ENCODE results near the gene RABL6. TPM values are rescaled to one million over a fixed set of nuclear protein-coding genes. Genes with fewer than 3 reads are reported as not detected.
A peak's percentile ranks its signal among the peaks of the same experiment; 100 is the strongest.

Gene RABL6
- total RNA-seq, 4 donors from 2014 or later = 54.9 to 70.7 (median 61.5) TPM

DNA sequence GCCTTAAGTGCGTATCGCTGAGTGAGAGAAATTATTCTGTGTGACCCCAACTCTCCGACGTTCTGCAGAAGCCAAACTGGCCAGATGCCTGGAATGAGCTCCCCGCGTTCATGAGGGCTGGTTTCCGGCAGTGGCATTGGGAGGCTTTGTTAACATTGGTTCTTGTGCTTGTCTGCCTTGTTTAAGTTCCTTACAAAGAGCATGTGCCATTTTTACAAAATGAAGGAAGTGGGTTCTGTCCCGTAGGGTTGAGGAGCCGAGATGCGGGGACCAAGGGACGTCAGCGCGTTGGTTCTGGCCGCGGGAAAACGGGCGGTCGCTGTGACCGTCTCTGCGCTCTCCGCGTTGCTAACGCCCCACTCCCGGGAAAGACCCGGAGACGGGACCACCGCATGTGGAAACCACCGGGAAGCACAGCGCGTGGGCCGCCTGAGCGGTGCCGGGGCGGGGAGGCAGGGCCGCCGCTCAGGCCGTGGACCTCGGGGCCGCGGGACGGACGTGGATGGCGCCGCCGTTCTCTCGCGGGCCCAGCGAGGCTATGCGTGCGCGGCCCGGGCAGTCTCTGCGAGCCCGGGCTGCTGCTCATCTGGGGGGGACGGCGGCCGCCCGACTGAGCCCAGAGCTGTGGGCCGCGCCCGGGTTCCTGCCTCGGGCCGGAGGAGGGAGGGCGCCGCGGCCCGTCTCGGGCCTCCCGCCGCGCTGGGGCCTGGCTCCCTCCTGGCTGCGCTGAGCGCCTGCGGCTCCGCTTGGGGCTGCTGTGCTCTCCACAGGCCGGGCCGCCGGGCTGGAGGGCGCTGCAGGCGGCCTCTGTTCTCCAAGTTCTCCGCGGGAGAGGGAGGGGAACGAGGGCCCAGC lies 13.4 kb downstream of the RABL6 start:
- TF ChIP-seq, protein P1, sequence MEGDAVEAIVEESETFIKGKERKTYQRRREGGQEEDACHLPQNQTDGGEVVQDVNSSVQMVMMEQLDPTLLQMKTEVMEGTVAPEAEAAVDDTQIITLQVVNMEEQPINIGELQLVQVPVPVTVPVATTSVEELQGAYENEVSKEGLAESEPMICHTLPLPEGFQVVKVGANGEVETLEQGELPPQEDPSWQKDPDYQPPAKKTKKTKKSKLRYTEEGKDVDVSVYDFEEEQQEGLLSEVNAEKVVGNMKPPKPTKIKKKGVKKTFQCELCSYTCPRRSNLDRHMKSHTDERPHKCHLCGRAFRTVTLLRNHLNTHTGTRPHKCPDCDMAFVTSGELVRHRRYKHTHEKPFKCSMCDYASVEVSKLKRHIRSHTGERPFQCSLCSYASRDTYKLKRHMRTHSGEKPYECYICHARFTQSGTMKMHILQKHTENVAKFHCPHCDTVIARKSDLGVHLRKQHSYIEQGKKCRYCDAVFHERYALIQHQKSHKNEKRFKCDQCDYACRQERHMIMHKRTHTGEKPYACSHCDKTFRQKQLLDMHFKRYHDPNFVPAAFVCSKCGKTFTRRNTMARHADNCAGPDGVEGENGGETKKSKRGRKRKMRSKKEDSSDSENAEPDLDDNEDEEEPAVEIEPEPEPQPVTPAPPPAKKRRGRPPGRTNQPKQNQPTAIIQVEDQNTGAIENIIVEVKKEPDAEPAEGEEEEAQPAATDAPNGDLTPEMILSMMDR (IDR thresholded peaks at IDR 0.05) = no peak
- TF ChIP-seq POLR2A (IDR thresholded peaks at IDR 0.05) = no peak
- intact Hi-C loops (cut with DNase I) = no loop called here
- no peaks in the 10 kb centered on the region for H3K27me3 ChIP-seq
- H3K4me1 ChIP-seq = peaks cover 0 to 16% (median 3%) of the 10 kb centered on the region in 3 donors
- H3K36me3 ChIP-seq = peaks cover 0 to 39% (median 17%) of the 10 kb centered on the region in 3 donors
- no peaks in the 10 kb centered on the region for H3K9me3 ChIP-seq
- H3K4me3 ChIP-seq = peak overlapping the region in 3 of 4 donors; percentile 12 to 59 (median 37)
- H3K27ac ChIP-seq = peak overlapping the region in 1 of 4 donors; percentile 17
- 54 to 82% methylated on average over 7 to 44 of the region's 83 CpGs for WGBS, 2 donors
- no peak for DNase-seq

DNA sequence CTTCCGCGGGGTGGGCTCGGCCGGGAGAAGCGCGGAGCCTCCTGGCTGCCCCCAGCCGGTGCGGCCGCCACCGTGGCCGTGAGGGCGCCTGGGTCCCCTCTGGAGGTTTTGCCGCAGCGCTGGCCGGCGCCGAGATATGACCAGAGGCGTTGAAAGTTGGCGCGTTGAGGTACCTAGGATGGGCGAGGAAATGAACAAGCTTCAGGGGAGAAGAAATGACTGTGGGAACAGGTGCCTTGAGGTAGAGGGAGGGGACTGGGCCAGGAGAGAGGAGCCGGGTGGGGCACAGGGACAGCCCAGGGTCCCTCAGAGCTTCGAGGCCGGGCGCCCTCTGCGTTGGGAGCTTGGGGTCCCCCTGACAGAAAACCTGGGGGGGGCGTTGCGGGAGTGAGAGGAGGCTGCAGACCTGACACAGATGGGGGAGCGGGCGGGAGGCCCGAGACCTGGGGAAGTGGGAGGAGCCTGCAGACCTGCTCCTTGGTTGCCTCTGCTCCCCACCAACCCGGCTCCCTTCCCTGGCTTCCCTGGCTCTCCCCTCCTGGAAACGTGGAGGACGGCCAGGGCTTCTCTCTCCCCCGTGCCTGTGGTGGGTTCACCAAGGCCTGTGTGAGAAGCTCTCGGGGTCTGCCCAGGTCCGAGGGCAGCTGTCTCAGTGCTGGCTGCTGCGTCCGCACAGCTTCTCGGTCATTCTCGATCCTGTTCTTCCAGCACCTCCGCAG lies 14.2 kb downstream of the RABL6 start:
- no peak for TF ChIP-seq POLR2A (IDR thresholded peaks at IDR 0.05)
- TF ChIP-seq, protein P1 (IDR thresholded peaks at IDR 0.05) = no peak
- peak overlapping the region in 3 of 4 donors; percentile 12 to 59 (median 37) for H3K4me3 ChIP-seq
- intact Hi-C loops (cut with DNase I) = no loop called here
- peaks cover 0 to 16% (median 3%) of the 10 kb centered on the region in 3 donors for H3K4me1 ChIP-seq
- no peaks in the 10 kb centered on the region for H3K27me3 ChIP-seq
- no peak for DNase-seq
- no peak overlapping the region for H3K27ac ChIP-seq
- H3K36me3 ChIP-seq = peaks cover 7 to 47% (median 20%) of the 10 kb centered on the region in 3 donors
- WGBS, 2 donors = 86 to 91% methylated on average over 9 to 16 of the region's 42 CpGs
- H3K9me3 ChIP-seq = no peaks in the 10 kb centered on the region

DNA sequence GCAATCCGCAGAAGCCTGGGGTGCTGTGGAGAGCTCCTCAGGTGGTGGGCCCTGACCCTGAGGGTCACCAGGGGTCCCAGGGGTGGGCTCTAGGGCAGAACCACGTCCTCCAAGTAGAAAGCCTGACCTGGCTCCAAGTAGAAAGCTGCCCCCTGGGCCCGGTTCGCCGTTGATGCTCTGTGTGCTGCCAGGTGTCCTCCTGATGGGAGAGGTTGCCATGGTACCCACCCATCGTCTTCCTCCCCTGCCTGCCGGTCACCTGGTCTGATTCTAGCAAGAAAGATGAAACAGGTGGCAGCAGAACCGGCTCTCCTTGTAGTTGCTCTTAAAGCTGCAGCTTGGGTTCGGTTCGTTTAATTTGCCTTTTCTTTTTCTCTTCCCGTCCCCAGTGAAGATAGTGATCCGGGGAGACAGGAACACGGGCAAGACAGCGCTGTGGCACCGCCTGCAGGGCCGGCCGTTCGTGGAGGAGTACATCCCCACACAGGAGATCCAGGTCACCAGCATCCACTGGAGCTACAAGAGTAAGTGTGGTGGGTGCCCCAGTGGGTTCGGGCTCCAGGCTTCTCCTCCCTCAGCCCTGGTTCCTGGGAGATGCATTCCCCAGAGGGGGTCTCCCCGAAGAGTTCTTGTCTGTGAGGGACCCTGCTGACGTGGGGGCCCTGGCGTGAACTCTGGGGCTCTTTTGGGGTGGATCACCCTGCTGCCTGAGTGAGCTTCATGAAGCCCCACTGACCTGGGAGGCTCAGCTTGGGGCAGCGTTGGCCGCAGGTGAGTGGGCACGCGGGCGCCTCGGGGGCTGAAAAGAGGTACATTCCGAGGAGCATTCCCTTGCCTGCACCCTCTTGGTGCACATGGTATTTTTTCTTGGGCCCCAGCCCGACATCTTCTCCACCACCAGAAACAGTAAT lies 15.6 kb downstream of the RABL6 start:
- no peaks in the 10 kb centered on the region for H3K9me3 ChIP-seq
- intact Hi-C loops (cut with DNase I) = no loop called here
- H3K4me3 ChIP-seq = no peak overlapping the region
- peaks cover 10 to 53% (median 24%) of the 10 kb centered on the region in 3 donors for H3K36me3 ChIP-seq
- no peak for TF ChIP-seq POLR2A (IDR thresholded peaks at IDR 0.05)
- TF ChIP-seq, protein P1 (IDR thresholded peaks at IDR 0.05) = no peak
- H3K27ac ChIP-seq = no peak overlapping the region
- no peaks in the 10 kb centered on the region for H3K27me3 ChIP-seq
- peaks cover 0 to 16% (median 3%) of the 10 kb centered on the region in 3 donors for H3K4me1 ChIP-seq
- 81 to 87% methylated on average over 10 to 11 of the region's 30 CpGs for WGBS, 2 donors
- no peak for DNase-seq

DNA sequence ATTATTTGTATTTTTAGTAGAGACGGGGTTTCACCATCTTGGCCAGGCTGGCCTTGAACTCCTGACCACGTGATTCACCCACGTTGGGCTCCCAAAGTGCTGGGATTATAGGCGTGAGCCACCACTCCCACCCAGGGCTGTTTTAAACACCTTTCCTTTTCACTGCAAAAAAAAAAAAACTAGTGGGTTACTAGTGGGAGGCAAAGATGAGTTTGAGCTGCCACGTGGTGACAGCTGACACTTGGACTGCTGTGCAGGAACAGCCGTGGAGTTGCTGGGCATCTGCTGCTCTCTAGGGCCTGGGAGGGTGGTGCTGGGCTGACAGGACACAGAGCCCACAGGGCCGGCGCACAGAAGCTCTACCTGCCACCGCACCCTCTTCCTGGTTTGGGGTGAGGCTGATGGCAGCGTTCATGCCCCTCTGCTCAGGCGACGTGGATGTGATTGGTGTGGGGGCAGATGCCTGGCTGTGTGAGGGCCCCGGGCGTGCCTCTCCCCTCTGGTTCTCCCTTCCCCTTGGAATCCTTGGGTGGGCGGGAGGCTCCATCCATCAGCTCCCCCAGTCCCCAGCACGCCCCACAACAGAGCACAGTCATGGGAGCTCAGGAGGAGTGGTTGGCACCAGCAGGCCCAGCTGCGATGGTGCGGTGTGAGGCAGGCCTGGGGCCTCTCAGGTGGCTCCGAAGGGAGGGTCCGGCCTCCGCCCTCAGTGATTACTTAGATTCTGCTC lies 16.9 kb downstream of the RABL6 start:
- no peaks in the 10 kb centered on the region for H3K9me3 ChIP-seq
- H3K27me3 ChIP-seq = no peaks in the 10 kb centered on the region
- intact Hi-C loops (cut with DNase I) = no loop called here
- no peak overlapping the region for H3K4me3 ChIP-seq
- peaks cover 0 to 16% (median 3%) of the 10 kb centered on the region in 3 donors for H3K4me1 ChIP-seq
- no peak overlapping the region for H3K27ac ChIP-seq
- peaks cover 16 to 66% (median 35%) of the 10 kb centered on the region in 3 donors for H3K36me3 ChIP-seq
- WGBS, 2 donors = 77 to 89% methylated on average over 3 to 7 of the region's 21 CpGs
- DNase-seq = no peak
- TF ChIP-seq, protein P1 (IDR thresholded peaks at IDR 0.05) = no peak
- TF ChIP-seq POLR2A (IDR thresholded peaks at IDR 0.05) = no peak

Measured in esophagus squamous epithelium (tissue), 5 donors.